ENCODE data around the gene GLYATL2.

GLYATL2 gene

GRCh38 chr11:58796333-58796732, 48.2 kb downstream of the GLYATL2 start:
- DNase-seq: no peak

- DNase-seq: peak; percentile 54
Observed at GRCh38 chr11:58788355-58789023, 56.0 kb downstream of the GLYATL2 start.

- DNase-seq: peak; percentile 16
Observed at GRCh38 chr11:58787903-58788302, 56.6 kb downstream of the GLYATL2 start.

GRCh38 chr11:58786693-58787092, 57.8 kb downstream of the GLYATL2 start:
- DNase-seq: no peak

- DNase-seq: no peak
Observed at GRCh38 chr11:58784995-58785394, 59.5 kb downstream of the GLYATL2 start.

All from fibroblast of skin of back (primary cell).